SIG-M5 (cell line): Measurements from ENCODE around the gene RFLNA.

Source experiments
- DNase-seq: peaks from one replicate; lab custom pipeline; 2025; lab: John Stamatoyannopoulos, UW

The RFLNA gene

DNA sequence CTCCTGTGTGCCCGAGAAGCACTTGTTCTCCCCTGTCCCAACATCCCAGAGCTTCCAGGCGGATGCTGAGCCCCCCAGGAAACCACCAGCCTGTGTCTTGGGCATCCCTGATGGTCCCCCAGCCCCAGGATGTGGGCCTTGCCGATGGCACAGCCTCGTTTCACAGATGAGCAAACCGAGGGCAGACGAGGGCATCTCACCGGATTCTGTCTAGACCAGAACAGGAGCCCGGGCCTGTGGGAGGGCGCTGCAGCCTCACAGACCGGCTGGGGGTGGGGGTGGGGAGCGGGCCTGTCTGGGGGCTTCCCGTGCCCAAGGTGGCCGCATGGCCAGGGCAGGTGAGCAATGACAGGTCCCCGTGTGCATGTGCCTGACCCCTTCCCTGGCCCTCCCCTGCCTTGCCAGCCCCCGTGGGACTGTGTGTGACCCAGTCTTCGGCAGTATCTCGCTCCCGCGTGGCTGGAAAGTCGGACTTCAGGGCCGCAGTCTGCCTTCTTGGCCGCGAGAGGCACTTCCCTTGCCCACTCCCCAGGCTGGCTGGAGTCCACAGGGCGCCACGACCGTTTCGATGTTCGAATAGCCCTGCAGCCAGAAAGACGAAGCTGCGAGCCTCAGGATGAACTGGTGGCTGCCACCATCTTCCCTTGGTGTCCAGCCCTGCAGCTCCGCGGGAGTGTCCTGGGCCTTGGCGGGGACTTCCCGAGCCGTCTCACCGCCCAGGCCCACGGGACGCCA is 8.9 kb downstream of the RFLNA start:
- DNase-seq = no peak

DNA sequence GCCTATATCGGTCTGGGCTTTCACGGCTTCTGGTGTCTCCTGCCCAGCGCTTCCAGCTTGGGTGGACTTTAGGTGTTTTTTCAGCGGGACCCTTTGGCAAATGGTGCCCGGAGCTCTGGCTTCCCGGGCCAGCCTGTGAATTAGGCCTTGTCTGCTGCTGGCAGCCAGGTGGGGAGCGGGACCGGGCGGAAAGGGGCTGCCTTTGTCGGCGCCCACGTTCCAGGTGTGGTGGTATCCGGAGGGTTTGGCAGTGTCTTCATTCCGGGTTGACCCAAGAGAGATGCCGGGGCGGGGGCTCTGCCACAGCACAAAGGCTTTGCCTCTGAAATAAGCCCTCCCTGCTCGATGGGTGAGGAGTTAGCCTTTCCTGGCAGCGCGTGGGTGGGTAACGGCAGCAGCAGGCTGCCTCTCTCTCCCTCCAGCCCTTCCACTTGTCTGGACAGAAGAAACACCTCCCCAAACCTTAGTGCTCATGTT is 9.5 kb downstream of the RFLNA start:
- DNase-seq = no peak

- DNase-seq = no peak
Observed at GRCh38 chr12:124305136-124305535, 10.2 kb downstream of the RFLNA start.

GRCh38 chr12:124305776-124306685 is 11.1 kb downstream of the RFLNA start:
- DNase-seq = no peak

GRCh38 chr12:124306686-124307555 is 12.0 kb downstream of the RFLNA start:
- DNase-seq = no peak

GRCh38 chr12:124307556-124307825 is 12.6 kb downstream of the RFLNA start:
- DNase-seq = no peak

- DNase-seq = no peak
Observed at GRCh38 chr12:124308741-124309140, 13.8 kb downstream of the RFLNA start.

- no peak for DNase-seq
Observed at GRCh38 chr12:124309231-124309630, 14.3 kb downstream of the RFLNA start.

DNA sequence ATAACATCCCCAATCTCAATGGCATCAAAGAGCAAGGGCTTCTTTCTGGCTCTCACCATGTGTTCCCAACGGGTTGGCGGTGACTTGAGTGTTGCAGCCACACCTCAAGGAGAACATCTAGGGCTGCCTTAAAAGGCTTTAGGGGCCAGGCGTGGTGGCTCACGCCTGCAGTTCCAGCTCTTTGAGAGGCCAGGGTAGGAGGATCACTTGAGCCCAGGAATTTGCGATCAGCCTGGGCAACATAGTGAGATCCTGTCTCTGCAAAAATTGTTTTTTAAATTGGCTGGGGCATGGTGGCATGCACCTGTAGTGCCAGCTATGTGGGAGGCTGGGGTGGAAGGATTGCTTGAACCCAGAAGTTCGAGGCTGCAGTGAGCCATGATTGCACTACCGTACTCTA is 14.9 kb downstream of the RFLNA start:
- DNase-seq = no peak

DNA sequence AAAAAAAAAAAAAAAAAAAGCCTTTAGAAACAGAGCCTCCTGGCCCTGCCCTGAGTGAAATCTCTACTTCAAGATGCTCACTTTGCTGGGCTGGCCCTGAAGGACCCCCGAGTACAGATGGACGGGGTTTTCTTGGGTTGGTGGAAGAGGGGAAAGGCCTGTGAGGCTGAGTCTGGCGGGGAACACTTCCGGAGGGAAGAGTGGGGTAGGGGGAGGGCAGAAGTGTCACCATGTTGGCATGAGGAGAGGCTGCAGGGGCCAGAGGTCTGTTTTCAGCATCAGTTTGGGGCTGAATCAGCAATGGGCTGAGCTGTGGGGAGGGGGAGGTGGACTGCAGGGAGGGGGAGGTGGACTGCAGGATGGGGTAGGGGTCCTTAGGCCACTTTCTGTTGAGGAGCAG is 15.3 kb downstream of the RFLNA start:
- DNase-seq = no peak

DNA sequence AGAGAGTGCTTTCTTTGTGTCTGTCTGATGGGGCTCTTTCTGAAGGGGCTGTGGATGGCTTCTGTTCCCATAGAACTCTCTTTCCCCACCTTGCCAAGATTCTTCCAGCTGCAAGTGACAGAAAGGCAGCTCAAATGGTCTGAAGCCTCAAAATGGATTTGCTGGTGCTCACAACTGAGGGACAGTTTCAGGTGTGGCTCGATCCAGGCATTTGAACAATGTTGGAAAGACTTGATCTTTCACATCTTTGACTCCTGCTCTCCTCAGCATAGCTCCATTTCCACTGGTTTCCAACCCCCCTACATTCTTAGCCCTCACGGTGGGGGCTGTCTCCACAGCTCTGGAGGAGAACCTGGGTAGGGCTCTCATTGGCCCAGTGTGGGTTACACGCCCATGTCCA is 15.9 kb downstream of the RFLNA start:
- no peak for DNase-seq

DNA sequence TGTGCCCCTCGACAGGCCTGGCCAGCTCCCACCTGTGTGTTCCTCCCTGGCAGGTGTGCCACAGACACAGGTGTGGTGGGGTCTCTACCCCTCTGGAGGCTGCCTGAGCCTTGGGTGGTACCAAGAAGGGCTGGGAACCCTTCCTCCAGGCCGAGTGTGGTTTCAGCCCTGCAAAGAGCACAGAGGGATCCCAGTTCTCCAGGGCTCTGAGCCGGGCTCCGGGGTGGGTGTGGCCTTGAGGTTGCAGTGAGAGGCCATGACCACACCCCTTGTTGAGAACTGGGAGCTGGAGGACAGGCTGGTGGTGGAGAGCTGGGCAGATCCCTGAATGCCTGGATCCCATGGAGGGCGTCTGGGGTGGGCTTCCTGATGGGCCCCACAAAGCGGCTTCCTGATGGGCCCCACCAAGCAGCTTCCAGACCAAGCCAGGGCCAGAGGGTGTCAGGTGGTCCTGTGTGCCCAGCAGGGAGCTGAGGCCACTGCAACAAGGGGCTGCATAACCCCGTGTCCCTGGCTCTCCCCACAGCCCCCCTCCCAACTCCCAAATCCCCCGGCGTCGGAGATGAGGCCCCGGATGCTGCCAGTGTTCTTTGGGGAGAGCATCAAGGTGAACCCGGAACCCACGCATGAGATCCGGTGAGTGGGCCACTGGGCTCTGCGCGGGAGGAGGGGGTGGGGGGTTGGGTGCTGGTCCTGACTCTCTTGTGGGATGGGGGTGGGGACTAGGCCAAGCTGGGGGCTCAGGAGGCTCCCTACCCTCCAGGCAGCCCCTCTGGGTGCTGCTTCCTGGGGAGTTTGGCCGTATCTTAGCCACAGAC is 16.6 kb downstream of the RFLNA start:
- no peak for DNase-seq

GRCh38 chr12:124312601-124313000 is 17.7 kb downstream of the RFLNA start:
- DNase-seq = no peak

GRCh38 chr12:124314207-124314606 is 19.3 kb downstream of the RFLNA start:
- DNase-seq = no peak

- no peak for DNase-seq
Observed at GRCh38 chr12:124314766-124315165, 19.9 kb downstream of the RFLNA start.

DNA sequence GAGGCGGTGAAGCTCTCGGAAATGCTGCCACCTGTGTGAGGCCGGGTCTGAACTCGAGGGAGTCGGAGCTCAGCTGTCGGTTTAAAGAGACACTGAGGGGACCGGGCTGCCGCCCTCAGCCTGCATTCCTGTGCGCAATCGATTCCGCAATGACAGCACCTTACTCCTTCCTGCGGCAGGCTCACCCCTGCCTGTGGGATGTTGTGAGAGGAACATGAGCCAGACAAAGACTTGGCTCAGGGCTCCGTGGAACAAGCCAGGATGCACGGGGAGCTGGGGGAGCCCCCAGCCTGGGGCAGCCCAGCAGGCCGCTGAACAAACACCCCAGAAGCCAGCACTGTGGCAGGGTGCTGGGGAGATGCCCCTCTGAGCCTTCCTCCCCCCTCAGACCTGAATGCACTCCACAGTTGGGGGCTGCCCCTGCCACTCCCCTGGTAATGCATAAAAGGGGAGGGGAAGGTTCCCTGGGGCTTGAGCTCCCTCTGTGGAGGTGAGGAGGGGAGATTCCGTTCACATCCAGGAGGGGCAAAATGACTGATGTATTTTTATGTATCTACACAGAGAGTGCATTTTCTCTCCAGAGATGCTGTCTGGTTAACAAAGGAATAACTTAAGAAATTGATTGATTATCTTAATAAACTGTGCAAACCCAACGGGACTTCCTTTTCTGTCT is 20.6 kb downstream of the RFLNA start:
- DNase-seq = no peak

DNA sequence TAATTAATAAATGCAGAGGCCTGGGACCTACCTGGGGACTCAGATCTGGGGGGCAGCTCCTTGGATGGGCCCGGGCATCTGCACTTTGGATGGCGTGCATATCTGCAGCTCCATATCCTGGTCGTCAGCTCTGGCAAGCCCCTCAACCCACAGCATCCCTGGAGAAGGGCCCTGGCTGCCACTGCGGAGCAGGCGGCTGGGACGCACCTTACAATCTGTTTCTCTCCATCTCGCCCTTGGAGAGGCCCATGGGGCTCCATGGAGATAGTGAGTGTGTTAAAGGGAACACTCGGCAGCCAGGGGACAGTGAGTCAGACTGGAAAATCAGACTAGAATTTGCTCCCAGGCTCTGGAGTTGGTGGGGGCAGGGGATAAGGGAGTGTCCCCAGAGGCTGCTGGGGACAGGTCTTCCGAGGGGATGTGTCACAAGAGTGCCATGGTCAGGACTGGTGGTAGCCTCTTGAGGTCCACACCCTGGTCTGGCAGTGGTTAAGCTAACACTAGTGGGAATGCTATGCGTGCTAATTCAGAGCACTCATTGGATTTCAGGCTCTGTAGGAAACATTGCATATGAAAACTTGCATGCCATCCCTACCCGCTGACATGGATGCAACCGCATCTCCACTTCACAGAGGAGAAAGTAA is 21.5 kb downstream of the RFLNA start:
- DNase-seq = no peak

GRCh38 chr12:124317400-124317799 is 22.5 kb downstream of the RFLNA start:
- DNase-seq = no peak

- no peak for DNase-seq
Observed at GRCh38 chr12:124318278-124319020, 23.6 kb downstream of the RFLNA start.
